ENCODE data around the gene PNMA6F. TPM values are rescaled to one million over a fixed set of nuclear protein-coding genes. Genes with fewer than 3 reads are reported as not detected.

The PNMA6F gene
- total RNA-seq, 1 experiment from 2014 or later = not detected

- intact Hi-C loops (cut with micrococcal nuclease) = no loop called here
- H3K9ac ChIP-seq (ENCODE audit: low read length) = peak overlapping the region; percentile 72
- ChIA-PET CTCF (no interaction called here), RAD21 (ENCODE audit: low non-redundant PET in 1 of 2, low total read pairs in 2 of 2, uncharacterized antibody in 2 of 2, unreplicated experiment in 2 of 2) (no interaction called here), POLR2A (no interaction called here)
- H3K4me3 ChIP-seq (replicated peaks in 1 of 2; ENCODE audit: low read depth in 1 of 2, low read length in 2 of 2) = peak overlapping the region; percentile 63 to 65
- H4K20me1 ChIP-seq (ENCODE audit: insufficient read depth) = no peaks in the 10 kb centered on the region
- no peaks in the 10 kb centered on the region for H3K27me3 ChIP-seq (ENCODE audit: insufficient read depth, low read length)
- peaks cover 5 to 12% of the 10 kb centered on the region in 2 experiments; a peak in 3 of 4 replicates for H3K4me1 ChIP-seq (ENCODE audit: control insufficient read depth in 1 of 2, insufficient read depth in 2 of 2, low read length in 2 of 2)
- no peaks in the 10 kb centered on the region for H3K9me2 ChIP-seq (ENCODE audit: insufficient read depth)
- DNase-seq (ENCODE audit: low read depth, low spot score) (no peak), ATAC-seq (no peak; the same call in 1 of the 2 replicates)
- TF ChIP-seq RAD21 (IDR thresholded peaks at IDR 0.05; ENCODE audit: low read depth) = no peak
- no peak for TF ChIP-seq MAX (IDR thresholded peaks at IDR 0.05)
- TF ChIP-seq ZBTB33 (IDR thresholded peaks at IDR 0.05; ENCODE audit: extremely low read depth, insufficient replicate concordance, low read length) = no peak
- no peak; the same call in 1 of the 2 replicates for TF ChIP-seq ZFX (IDR thresholded peaks at IDR 0.05)
- no peak for TF ChIP-seq POLR2AphosphoS5 (IDR thresholded peaks at IDR 0.05; ENCODE audit: low read depth, low read length)
- no peak for TF ChIP-seq FOSL1 (IDR thresholded peaks at IDR 0.05; ENCODE audit: low read depth)
- TF ChIP-seq EGR1 (IDR thresholded peaks at IDR 0.05; ENCODE audit: low read depth) = no peak
- no peak for TF ChIP-seq JUND (IDR thresholded peaks at IDR 0.05)
- TF ChIP-seq SRF (IDR thresholded peaks at IDR 0.05; ENCODE audit: low read depth) = no peak
- no peaks in the 10 kb centered on the region for H3K9me3 ChIP-seq (ENCODE audit: control insufficient read depth in 1 of 2, insufficient read depth in 1 of 2, low read depth in 1 of 2, low read length in 2 of 2)
- peak overlapping the region; percentile 65 for H3K4me2 ChIP-seq (ENCODE audit: low read length)
- H2AFZ ChIP-seq (ENCODE audit: low read depth, low read length, poor library complexity, severe bottlenecking) = no peak overlapping the region
- BruUV-seq (replicated peaks) = no TSS peak
- H3K36me3 ChIP-seq (ENCODE audit: control insufficient read depth in 1 of 2, insufficient read depth in 2 of 2, low read length in 2 of 2) = 0 out of 4 replicates have a peak, but pooled peaks cover 0 to 2% of the 10 kb centered on the region in 2 experiments
- H3K27ac ChIP-seq (ENCODE audit: low read depth, low read length) = no peak overlapping the region; the same call in 1 of the 2 replicates
- peaks cover 11% of the 10 kb centered on the region; the same call in 1 of the 2 replicates for H3K79me2 ChIP-seq (ENCODE audit: insufficient read depth, low read length)
These were observed 13.2 kb upstream of the PNMA6F start for GRCh38 chrX:153334654-153335295.

Measured in HCT116 (cell line).